ENCODE data around the gene AIP. TPM values are rescaled to one million over a fixed set of nuclear protein-coding genes. Genes with fewer than 3 reads are reported as not detected.

Gene AIP
- total RNA-seq, 3 donors from 2014 or later = 66.4 to 84.5 (median 69.8) TPM

DNA sequence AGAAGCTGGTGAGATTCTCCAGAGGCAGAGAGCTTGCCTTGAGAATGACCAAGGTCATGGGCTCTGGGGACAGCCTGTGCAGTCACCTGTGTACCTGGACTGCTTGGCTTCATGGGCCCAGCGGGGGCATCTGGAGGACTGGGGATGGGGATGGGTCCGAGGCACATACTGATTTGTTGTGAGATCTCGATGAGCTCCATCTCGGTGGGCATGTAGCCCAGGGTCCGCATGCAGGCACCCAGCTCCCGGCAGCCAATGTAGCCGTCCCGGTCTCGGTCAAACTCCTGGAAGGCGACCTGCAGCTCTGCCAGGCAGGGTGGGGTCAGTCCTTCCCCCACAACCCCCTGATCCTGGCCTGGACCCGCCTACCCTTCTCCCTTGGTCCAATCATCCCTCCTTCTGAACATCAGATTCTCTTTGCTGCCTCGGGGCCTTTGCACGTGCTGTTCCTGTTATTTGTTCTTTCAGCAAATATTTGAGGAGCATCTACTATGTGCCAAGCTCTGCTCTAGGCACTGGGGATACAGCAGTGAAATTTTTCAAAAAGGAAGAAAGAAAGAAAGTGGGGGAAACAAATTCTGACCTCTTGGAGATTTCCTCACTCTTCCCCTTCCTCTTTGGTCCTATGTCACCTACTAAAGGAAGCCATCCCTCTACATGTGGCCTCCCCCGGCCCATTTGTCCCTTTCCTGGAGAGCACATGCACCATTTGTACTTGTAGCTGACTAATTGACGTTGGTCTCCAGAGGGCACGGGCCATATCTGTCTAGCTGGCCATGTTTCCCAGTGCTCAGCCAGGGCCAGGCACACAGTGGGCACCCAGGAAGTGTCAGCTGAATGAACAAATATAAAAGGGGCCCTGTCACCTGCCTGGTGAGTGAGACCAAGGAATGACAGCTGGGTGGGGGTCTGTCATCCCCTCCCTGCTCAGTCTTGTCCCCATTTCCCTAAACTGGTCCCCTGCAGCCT, 38.3 kb downstream of the AIP start:
- Histone ChIP-seq H3K27me3 (peaks cover 0 to 8% of the 10 kb centered on the region in 2 donors), H3K27ac (no peak overlapping the region), H3K9me3 (no peaks in the 10 kb centered on the region), H3K36me3 (no peaks in the 10 kb centered on the region), H3K4me3 (no peak overlapping the region), H3K4me1 (no peaks in the 10 kb centered on the region)
- TF ChIP-seq POLR2AphosphoS5 (IDR thresholded peaks at IDR 0.05) (no peak), CTCF (IDR thresholded peaks at IDR 0.05) (no peak), POLR2A (IDR thresholded peaks at IDR 0.05) (no peak)
- intact Hi-C loops (cut with DNase I; ENCODE audit: low total_unique reads) = loop anchor here (5.0 kb wide), 1 partner anchor 1709 kb away; no protein-coding TSS in a partner anchor
- DNase-seq (ENCODE audit: low spot score in 2 of 2) = no peak

GRCh38 chr11:67521924-67522323, 39.1 kb downstream of the AIP start:
- Histone ChIP-seq H3K4me3 (no peak overlapping the region), H3K36me3 (no peaks in the 10 kb centered on the region), H3K9me3 (no peaks in the 10 kb centered on the region), H3K27me3 (peaks cover 0 to 8% of the 10 kb centered on the region in 2 donors), H3K27ac (no peak overlapping the region), H3K4me1 (no peaks in the 10 kb centered on the region)
- intact Hi-C loops (cut with DNase I; ENCODE audit: low total_unique reads) = loop anchor here (5.0 kb wide), 1 partner anchor 1710 kb away; no protein-coding TSS in a partner anchor
- TF ChIP-seq POLR2AphosphoS5 (IDR thresholded peaks at IDR 0.05) (no peak), CTCF (IDR thresholded peaks at IDR 0.05) (no peak), POLR2A (IDR thresholded peaks at IDR 0.05) (no peak)
- no peak for DNase-seq (ENCODE audit: low spot score in 2 of 2)

DNA sequence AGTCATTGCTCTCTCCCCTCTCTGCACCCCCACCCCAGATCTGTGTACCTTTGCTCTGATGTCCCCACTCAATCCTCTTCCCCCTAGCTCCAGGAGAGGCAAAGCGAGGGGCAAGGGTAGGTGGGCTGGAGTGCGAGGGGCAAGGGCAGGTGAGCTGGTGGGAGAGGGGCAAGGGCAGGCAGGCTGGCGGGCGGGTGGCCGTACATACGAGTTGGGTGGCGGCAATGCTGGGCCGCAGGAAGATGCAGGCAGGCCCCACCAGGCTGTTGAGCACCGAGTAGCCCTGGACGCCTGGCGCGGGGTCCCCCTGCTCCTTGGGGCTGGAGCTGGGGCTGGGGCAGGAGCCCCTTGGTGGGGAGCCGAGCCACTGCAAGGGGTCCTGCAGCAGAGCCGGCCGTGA, 39.5 kb downstream of the AIP start:
- no peaks in the 10 kb centered on the region for H3K36me3 ChIP-seq
- H3K27me3 ChIP-seq = peaks cover 0 to 8% of the 10 kb centered on the region in 2 donors
- H3K4me3 ChIP-seq = no peak overlapping the region
- TF ChIP-seq POLR2A (IDR thresholded peaks at IDR 0.05) (no peak), POLR2AphosphoS5 (IDR thresholded peaks at IDR 0.05) (no peak), CTCF (IDR thresholded peaks at IDR 0.05) (no peak)
- intact Hi-C loops (cut with DNase I; ENCODE audit: low total_unique reads) = loop anchor here (5.0 kb wide), 1 partner anchor 1710 kb away; no protein-coding TSS in a partner anchor
- no peaks in the 10 kb centered on the region for H3K4me1 ChIP-seq
- no peaks in the 10 kb centered on the region for H3K9me3 ChIP-seq
- DNase-seq (ENCODE audit: low spot score in 2 of 2) = no peak
- H3K27ac ChIP-seq = no peak overlapping the region

- intact Hi-C loops (cut with DNase I; ENCODE audit: low total_unique reads) = loop anchor here (5.0 kb wide), 1 partner anchor 1711 kb away; no protein-coding TSS in a partner anchor
- no peak for DNase-seq (ENCODE audit: low spot score in 2 of 2)
Measured at GRCh38 chr11:67522844-67523555, 40.2 kb downstream of the AIP start, which contains the start of gene CABP2. Gene CABP2, minus strand, starts transcription at chr11:67523446. Its CDS starts 120 bp downstream, at chr11:67523326.

More at GRCh38 chr11:67522844-67523555, 40.2 kb downstream of the AIP start, which contains the start of gene CABP2:
- no peak for TF ChIP-seq CTCF (IDR thresholded peaks at IDR 0.05)
- TF ChIP-seq POLR2A (IDR thresholded peaks at IDR 0.05) = no peak
- TF ChIP-seq POLR2AphosphoS5 (IDR thresholded peaks at IDR 0.05) = no peak
- Histone ChIP-seq H3K27ac (no peak within 1 kb of the TSS), H3K27me3 (peaks cover 0 to 8% of the 10 kb centered on the region in 2 donors), H3K9me3 (no peaks in the 10 kb centered on the region), H3K4me1 (no peaks in the 10 kb centered on the region), H3K36me3 (no peaks in the 10 kb centered on the region), H3K4me3 (no peak within 1 kb of the TSS)
